GM04504 (cell line): ENCODE results near the gene SPP1.
"Not testable (repeated sequence)": the region's sequence is repeated elsewhere in the genome, so short reads cannot be mapped to it uniquely, and the experiment has no call there.

Experiments
- DNase-seq: peaks from one replicate; pipeline ENCODE4 v3.0.0-alpha.2; 2012; ENCODE audit warnings: low read depth

The SPP1 gene

DNA sequence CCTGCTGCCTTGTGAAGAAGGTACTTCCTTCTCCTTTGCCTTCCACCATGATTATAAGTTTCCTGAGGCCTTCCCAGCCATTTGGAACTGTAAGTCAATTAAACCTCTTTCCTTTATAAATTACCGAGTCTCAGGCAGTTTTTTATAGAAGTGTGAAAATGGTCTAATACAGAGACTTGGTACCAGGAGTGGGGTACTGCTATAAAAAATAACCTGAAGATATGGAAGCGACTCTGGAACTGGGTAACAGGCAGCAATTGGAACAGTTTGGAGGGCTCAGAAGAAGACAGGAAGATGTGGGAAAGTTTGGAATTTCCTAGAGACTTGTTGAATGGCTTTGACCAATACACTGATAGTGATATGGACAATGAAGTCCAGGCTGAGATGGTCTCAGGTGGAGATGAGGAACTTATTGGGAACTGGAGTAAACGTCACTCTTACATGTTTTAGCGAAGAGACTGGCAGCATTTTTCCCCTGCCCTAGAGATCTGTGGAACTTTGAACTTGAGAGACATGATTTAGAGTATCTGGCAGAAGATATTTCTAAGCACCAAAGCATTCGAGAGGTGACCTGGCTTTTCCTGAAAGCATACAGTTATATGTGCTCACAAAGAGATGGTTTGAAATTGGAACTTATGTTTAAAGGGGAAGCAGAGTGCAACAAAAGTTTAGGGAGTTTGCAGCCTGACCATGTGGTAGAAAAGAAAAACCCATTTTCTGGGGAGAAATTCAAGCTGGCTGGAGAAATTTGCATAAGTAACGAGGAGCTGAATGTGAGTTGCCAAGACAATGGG is 50.6 kb downstream of the SPP1 start:
- not testable (repeated sequence) for DNase-seq

DNA sequence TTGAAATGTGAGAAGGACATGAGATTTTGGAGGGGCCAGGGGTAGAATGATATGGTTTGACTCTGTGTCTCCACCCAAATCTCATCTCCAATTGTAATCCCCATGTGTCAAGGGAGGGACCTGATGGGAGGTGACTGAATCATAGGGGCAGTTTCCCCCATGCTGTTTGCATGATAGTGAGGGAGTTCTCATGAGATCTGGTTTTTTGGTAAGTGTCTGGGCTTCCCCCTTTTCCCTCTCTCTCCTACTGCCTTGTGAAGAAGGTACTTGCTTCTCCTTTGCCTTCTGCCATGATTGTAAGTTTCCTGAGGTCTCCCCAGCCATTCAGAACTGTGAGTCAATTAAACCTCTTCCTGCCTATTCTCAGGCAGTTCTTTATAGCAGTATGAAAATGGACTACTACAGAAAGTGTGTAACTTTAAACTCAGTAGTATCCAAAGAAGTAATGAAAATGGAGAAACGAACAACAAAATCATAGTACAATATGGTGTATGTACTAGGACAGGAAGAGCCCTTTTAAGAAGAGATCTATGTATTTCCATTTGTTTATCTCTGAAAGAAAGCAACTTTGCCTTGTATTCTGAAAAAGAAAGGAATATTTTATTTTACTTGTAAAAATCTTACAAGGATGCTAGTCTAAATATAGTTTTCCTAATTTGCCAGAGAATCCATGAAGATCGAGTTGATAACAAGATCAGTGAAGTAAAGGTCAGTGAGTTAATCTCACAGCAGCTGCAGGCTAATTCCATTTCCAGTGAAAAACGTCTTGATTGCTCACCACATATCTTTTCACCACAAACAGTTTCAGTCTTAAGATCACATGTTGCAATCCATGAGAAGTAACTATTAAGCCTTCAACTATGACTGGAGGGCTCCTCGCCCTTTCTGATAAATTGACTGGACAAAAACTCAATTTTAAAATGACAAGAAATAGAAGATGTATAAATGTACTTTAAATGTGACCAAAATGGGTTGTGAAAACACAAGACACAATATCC is 52.4 kb downstream of the SPP1 start:
- DNase-seq = peak; percentile 73

DNA sequence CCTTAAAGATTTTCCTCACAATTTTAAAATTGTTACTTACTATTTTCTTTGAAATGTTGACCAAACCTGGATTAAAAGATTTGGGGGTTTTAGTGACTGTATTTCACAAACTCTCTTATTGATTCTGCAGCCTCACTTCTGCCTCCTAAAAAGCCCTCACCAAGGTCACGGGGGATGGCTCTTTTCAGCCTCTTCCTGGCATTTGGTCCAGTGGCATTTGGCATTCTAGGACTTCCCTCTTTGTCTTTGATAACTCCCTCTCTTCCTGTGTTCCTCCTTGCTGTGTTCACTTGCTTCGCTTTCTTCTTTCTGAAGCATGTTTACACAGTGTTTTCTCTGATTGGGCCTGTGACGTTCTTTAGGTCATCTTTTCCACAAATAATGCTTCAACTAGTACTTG is 53.4 kb downstream of the SPP1 start:
- no peak for DNase-seq

DNA sequence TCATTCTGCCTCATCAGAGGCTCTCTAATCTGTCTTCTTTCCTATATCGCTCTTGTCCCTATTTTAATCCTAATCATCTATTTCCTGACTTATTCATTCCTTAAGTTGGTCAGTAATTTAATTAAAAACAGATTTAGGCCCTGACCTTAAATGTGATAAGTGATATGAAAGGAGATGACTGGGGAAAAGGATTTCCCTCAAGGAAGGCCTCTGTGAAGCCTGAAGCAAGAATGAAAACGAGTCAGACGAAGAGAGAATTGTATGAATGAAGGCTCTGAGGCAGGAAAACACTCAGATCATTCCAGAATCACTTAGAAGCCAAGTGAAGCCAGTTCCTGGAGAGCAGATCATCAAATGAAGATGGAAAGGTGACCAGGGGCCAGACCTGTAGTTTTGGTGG is 54.0 kb downstream of the SPP1 start:
- DNase-seq = no peak

DNA sequence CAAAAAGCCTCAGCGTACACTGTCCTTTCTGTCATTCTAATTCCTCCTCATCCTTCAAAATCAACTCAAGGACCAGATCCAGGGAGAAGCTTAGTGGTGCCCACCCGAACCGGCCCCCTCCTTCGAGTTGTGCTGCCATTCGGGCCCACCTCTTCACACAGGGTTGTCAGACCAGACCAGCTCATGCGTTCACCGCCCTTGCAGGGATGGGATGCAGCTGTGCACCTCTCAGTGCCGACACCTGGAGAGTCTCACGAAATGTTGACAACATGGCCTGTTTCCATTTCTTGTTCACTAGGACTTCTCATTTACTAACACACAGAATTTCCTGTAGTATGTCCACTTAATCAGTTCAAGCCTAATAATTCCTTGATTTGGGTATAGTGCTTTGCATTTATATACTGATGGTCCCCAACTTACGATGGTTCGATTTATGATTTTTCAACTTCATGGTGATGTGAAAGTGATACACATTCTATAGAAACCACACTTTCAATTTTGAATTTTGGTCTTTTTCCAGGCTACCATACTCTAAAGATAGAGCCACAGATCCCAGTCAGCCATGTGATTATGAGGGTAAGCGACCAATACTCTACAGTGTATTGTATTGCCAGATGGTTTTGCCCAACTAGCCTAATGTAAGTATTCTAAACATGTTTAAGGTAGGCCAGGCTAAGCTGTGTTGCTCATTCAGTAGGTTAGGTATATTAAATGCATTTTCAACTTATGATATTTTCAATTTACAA is 55.2 kb downstream of the SPP1 start:
- DNase-seq = no peak
